DOHH2 (cell line): Measurements from ENCODE around the gene SLX4IP.

ENCODE experiments used
- H3F3A ChIP-seq: fragments of 200-600 bp; sonication (generic), shearing (Covaris generic); 2 replicates; pipeline ENCODE4 v1.6.0; 2016; ENCODE audit warnings: antibody characterized with exemption, mild to moderate bottlenecking; ENCODE audit not compliant: control insufficient read depth, insufficient read depth
- H3K27ac ChIP-seq: fragments of 200-600 bp; sonication (generic); 2 replicates; pipeline ENCODE4 v1.5.1; 2014; ENCODE audit warnings: low read depth, mild to moderate bottlenecking, low read length, moderate library complexity
- H3K27me3 ChIP-seq: fragments of 200-600 bp; sonication (generic); 2 replicates; pipeline ENCODE4 v1.6.1; 2014; ENCODE audit warnings: mild to moderate bottlenecking, low read length, mixed read lengths; ENCODE audit not compliant: control insufficient read depth
- H3K36me3 ChIP-seq: fragments of 200-600 bp; sonication (generic); 2 replicates; pipeline ENCODE4 v1.6.1; 2014; ENCODE audit warnings: mild to moderate bottlenecking, low read length, moderate library complexity, mixed read lengths; ENCODE audit not compliant: control insufficient read depth
- H3K4me1 ChIP-seq: fragments of 200-600 bp; sonication (generic); 2 replicates; pipeline ENCODE4 v1.6.1; 2014; ENCODE audit warnings: mild to moderate bottlenecking, low read length, mixed read lengths; ENCODE audit not compliant: control insufficient read depth
- H3K4me2 ChIP-seq: fragments of 200-600 bp; sonication (generic); 2 replicates; pipeline ENCODE4 v1.6.0; 2014; ENCODE audit warnings: mild to moderate bottlenecking, low read length, moderate library complexity
- H3K4me3 ChIP-seq: fragments of 200-600 bp; sonication (generic); 2 replicates; pipeline ENCODE4 v1.5.1; 2014; ENCODE audit warnings: mild to moderate bottlenecking, low read length, mixed read lengths
- H3K79me2 ChIP-seq: fragments of 200-600 bp; sonication (generic); 2 replicates; pipeline ENCODE4 v1.6.1; 2014; ENCODE audit warnings: mild to moderate bottlenecking, low read length, mixed read lengths; ENCODE audit not compliant: control insufficient read depth
- H3K9me2 ChIP-seq: fragments of 200-600 bp; sonication (generic); replicated peaks from 2 replicates; pipeline ENCODE4 v1.6.1; 2014; ENCODE audit warnings: mild to moderate bottlenecking, low read length, mixed read lengths; ENCODE audit not compliant: control insufficient read depth
- H3K9me3 ChIP-seq: fragments of 200-600 bp; sonication (generic); 2 replicates; pipeline ENCODE4 v1.6.1; 2014; ENCODE audit warnings: antibody characterized with exemption, low read length, mixed read lengths; ENCODE audit not compliant: control insufficient read depth, insufficient read depth
- H4K20me1 ChIP-seq: fragments of 200-600 bp; sonication (generic); 2 replicates; pipeline ENCODE4 v1.6.0; 2014; ENCODE audit warnings: low read depth, mild to moderate bottlenecking, antibody characterized with exemption, low read length, moderate library complexity; ENCODE audit not compliant: control insufficient read depth, insufficient read depth
- EZH2phosphoT487 ChIP-seq: fragments of 200-600 bp; sonication (generic); IDR thresholded peaks from 2 replicates; pipeline ENCODE4 v1.6.1; 2017; ENCODE audit warnings: borderline replicate concordance, mild to moderate bottlenecking, antibody characterized with exemption, low read length, moderate library complexity, mixed read lengths
- TF ChIP-seq, protein P1 (sequence below): fragments of 200-600 bp; sonication (generic); IDR thresholded peaks from one replicate; pipeline ENCODE4 v1.5.1; 2014; ENCODE audit warnings: antibody characterized with exemption, mild to moderate bottlenecking, low read depth, low read length; ENCODE audit not compliant: poor library complexity, severe bottlenecking

The SLX4IP gene

GRCh38 chr20:10449270-10449669 lies 14.2 kb downstream of the SLX4IP start:
- H3K27me3 ChIP-seq: no peaks in the 10 kb centered on the region
- no peak overlapping the region for H3K27ac ChIP-seq
- H3K4me3 ChIP-seq: no peak overlapping the region
- no peak overlapping the region for H3K4me2 ChIP-seq
- H3K9me2 ChIP-seq: no peaks in the 10 kb centered on the region
- TF ChIP-seq, protein P1, sequence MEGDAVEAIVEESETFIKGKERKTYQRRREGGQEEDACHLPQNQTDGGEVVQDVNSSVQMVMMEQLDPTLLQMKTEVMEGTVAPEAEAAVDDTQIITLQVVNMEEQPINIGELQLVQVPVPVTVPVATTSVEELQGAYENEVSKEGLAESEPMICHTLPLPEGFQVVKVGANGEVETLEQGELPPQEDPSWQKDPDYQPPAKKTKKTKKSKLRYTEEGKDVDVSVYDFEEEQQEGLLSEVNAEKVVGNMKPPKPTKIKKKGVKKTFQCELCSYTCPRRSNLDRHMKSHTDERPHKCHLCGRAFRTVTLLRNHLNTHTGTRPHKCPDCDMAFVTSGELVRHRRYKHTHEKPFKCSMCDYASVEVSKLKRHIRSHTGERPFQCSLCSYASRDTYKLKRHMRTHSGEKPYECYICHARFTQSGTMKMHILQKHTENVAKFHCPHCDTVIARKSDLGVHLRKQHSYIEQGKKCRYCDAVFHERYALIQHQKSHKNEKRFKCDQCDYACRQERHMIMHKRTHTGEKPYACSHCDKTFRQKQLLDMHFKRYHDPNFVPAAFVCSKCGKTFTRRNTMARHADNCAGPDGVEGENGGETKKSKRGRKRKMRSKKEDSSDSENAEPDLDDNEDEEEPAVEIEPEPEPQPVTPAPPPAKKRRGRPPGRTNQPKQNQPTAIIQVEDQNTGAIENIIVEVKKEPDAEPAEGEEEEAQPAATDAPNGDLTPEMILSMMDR: no peak
- no peak for TF ChIP-seq EZH2phosphoT487
- peaks cover 3% of the 10 kb centered on the region; the same call in 1 of the 2 replicates for H3K36me3 ChIP-seq
- H3K79me2 ChIP-seq: peaks cover 71% of the 10 kb centered on the region
- peaks cover 12% of the 10 kb centered on the region; the same call in 1 of the 2 replicates for H3F3A ChIP-seq
- H4K20me1 ChIP-seq: no peaks in the 10 kb centered on the region
- H3K9me3 ChIP-seq: no peaks in the 10 kb centered on the region
- H3K4me1 ChIP-seq: peaks cover 31% of the 10 kb centered on the region

GRCh38 chr20:10453241-10453640 lies 18.1 kb downstream of the SLX4IP start:
- Histone ChIP-seq H3K9me3 (peaks cover 3% of the 10 kb centered on the region; the same call in 1 of the 2 replicates), H4K20me1 (no peaks in the 10 kb centered on the region), H3K4me1 (peaks cover 26% of the 10 kb centered on the region), H3K9me2 (no peaks in the 10 kb centered on the region), H3K4me2 (peak overlapping the region; percentile 60), H3K27me3 (no peaks in the 10 kb centered on the region), H3F3A (peaks cover 10% of the 10 kb centered on the region; the same call in 1 of the 2 replicates), H3K36me3 (peaks cover 4% of the 10 kb centered on the region; the same call in 1 of the 2 replicates), H3K4me3 (peak overlapping the region; percentile 47), H3K79me2 (peaks cover 68% of the 10 kb centered on the region), H3K27ac (peak overlapping the region; percentile 50)
- TF ChIP-seq, protein P1: no peak
- TF ChIP-seq EZH2phosphoT487: no peak

DNA sequence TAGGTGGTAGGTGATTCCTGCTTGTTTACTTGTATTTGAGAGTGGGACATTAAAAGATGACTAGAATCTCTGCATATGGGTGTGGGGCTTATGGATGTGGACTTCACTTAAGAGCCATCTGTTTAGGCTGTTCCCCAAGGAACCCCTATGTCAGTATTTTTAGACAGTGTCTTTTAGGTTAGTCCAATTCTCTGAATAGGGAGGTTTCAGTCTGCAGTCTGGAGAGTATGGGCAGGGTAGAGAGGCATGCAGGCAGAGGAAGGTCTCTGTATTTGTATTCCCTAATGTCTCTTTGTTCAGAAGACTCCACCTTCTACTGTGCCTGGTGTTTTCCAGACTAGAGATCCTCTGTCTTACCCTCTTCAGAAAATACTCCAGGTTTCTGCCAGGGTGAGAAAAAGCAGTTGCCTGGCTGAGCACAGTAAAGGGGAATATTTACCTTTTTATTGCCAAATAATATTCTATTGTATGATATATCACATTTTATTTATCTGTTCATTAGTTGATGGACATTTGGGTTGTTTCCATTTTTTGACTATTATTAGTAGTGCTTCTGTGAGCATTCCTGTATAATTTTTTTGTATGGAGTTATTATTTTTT lies 19.1 kb downstream of the SLX4IP start:
- Histone ChIP-seq H3K27ac (peak overlapping the region; percentile 50; the same call in 1 of the 2 replicates), H4K20me1 (no peaks in the 10 kb centered on the region), H3K4me2 (0 out of 2 replicates have a peak overlapping the region, but pooled peaks have one; percentile 60), H3K9me3 (peaks cover 3% of the 10 kb centered on the region; the same call in 1 of the 2 replicates), H3K36me3 (peaks cover 8% of the 10 kb centered on the region; the same call in 1 of the 2 replicates), H3K4me1 (peaks cover 26% of the 10 kb centered on the region), H3F3A (peaks cover 10% of the 10 kb centered on the region; the same call in 1 of the 2 replicates), H3K9me2 (no peaks in the 10 kb centered on the region), H3K4me3 (no peak overlapping the region), H3K27me3 (no peaks in the 10 kb centered on the region), H3K79me2 (peaks cover 68% of the 10 kb centered on the region)
- TF ChIP-seq EZH2phosphoT487: no peak
- TF ChIP-seq, protein P1: no peak
